GM12878 (cell line): ENCODE results near the gene NIPAL3. TPM values are rescaled to one million over a fixed set of nuclear protein-coding genes. Genes with fewer than 3 reads are reported as not detected.

Source experiments
- ATAC-seq: fragments of 200-7000 bp; cut with Tn5 transposase; 3 replicates; pipeline ENCODE4 v1.9.1; 2020; ENCODE audit warnings: mild to moderate bottlenecking, moderate library complexity
- BruUV-seq: library from RNA; stranded (reverse); fragments of 400-500 nt; replicated peaks from 2 replicates; lab custom pipeline; 2021; lab: Mats Ljungman, UMichigan
- CTCF ChIA-PET: fragments of 300-600 bp; sonication (Branson Sonifier 250); formaldehyde crosslinking; extraction: SDS; loops from one replicate; lab custom pipeline; 2021; ENCODE audit warnings: inconsistent platforms; lab: Yijun Ruan, JAX
- POLR2A ChIA-PET: fragments of 350-600 bp; formaldehyde crosslinking; extraction: SDS; loops from one replicate; lab custom pipeline; 2021; ENCODE audit warnings: inconsistent platforms; lab: Charles Lee
- RAD21 ChIA-PET: fragments of 300-600 bp; sonication (Branson Sonifier 250); formaldehyde crosslinking; loops from one replicate; lab custom pipeline; 2023; ENCODE audit warnings: antibody characterized with exemption; ENCODE audit not compliant: unreplicated experiment; lab: Charles Lee
- SMC1A ChIA-PET: fragments of 300-600 bp; sonication (Branson Sonifier 250); formaldehyde crosslinking; loops from one replicate; lab custom pipeline; 2023; ENCODE audit not compliant: unreplicated experiment, uncharacterized antibody; lab: Charles Lee
- DNase-seq: peaks from one replicate; pipeline ENCODE4 v3.0.0-alpha.2; 2011; ENCODE audit warnings: low read depth, low spot score
- FAIRE-seq: peaks from 3 replicates; lab custom pipeline; 2011; peaks lifted over from hg19 to GRCh38; lab: Jason Lieb, UNC
- H2AFZ ChIP-seq: 2 replicates; pipeline ENCODE4 v1.6.0; 2011; ENCODE audit warnings: low read depth, low read length, control low read depth; ENCODE audit not compliant: control insufficient read depth
- H3K27ac ChIP-seq: 2 replicates; pipeline ENCODE4 v1.5.1; 2011; ENCODE audit warnings: control low read depth; ENCODE audit not compliant: control insufficient read depth, insufficient read depth
- H3K27me3 ChIP-seq, 2 experiments: replicated peaks in 1 of 2; 2 replicates each; pipeline versions ENCODE4 v1.6.0 to v1.6.1; 2011; ENCODE audit warnings: low read length in 1 of 2; ENCODE audit not compliant: control insufficient read depth in 2 of 2, insufficient read depth in 2 of 2
- H3K36me3 ChIP-seq, 2 experiments: 2 replicates each; pipeline ENCODE4 v1.5.1; 2011; ENCODE audit warnings: low read length in 1 of 2; ENCODE audit not compliant: control insufficient read depth in 2 of 2, insufficient read depth in 2 of 2
- H3K4me1 ChIP-seq: 2 replicates; pipeline ENCODE4 v1.6.1; 2011; ENCODE audit warnings: mild to moderate bottlenecking, low read length, moderate library complexity, mixed read lengths; ENCODE audit not compliant: control insufficient read depth, insufficient read depth
- H3K4me2 ChIP-seq: 2 replicates; pipeline ENCODE4 v1.6.0; 2011; ENCODE audit warnings: control low read depth; ENCODE audit not compliant: control insufficient read depth, insufficient read depth
- H3K4me3 ChIP-seq: fragments of 200-600 bp; sonication (generic); 2 replicates; pipeline ENCODE4 v1.5.1; 2016
- H3K79me2 ChIP-seq: 2 replicates; pipeline ENCODE4 v1.6.0; 2011; ENCODE audit warnings: low read length; ENCODE audit not compliant: control insufficient read depth, insufficient read depth
- H3K9ac ChIP-seq: 2 replicates; pipeline ENCODE4 v1.8.0; 2011; ENCODE audit warnings: low read length, control low read depth, mixed read lengths; ENCODE audit not compliant: control insufficient read depth, insufficient read depth
- H3K9me3 ChIP-seq: replicated peaks from 3 replicates; pipeline ENCODE4 v1.5.1; 2011; ENCODE audit warnings: mild to moderate bottlenecking, low read length; ENCODE audit not compliant: control insufficient read depth, insufficient read depth
- H4K20me1 ChIP-seq: 2 replicates; pipeline ENCODE4 v1.6.0; 2011; ENCODE audit not compliant: control insufficient read depth, insufficient read depth
- E4F1 ChIP-seq: fragments of 450-650 bp; IDR thresholded peaks from 2 replicates; pipeline ENCODE4 v1.6.1; 2018; ENCODE audit warnings: borderline replicate concordance, mild to moderate bottlenecking; ENCODE audit not compliant: partially characterized antibody
- EP300 ChIP-seq, 2 experiments: fragments of 150-350 bp in 1 of 2; IDR thresholded peaks; 2 replicates each; pipeline ENCODE4 v1.6.1; 2011 to 2012; ENCODE audit warnings: low read depth in 2 of 2, low read length in 2 of 2, borderline replicate concordance in 1 of 2, improper control_type of control experiment in 1 of 2, inconsistent platforms in 1 of 2; ENCODE audit not compliant: control insufficient read depth in 1 of 2
- whole genome bisulfite sequencing: methylation state at CpG from one replicate; pipeline ENCODE4 v1.1.6; 2016; ENCODE audit warnings: low lambda C conversion rate; ENCODE audit not compliant: insufficient replicate concordance, insufficient coverage; ENCODE audit errors: missing lambda C conversion rate; 5-methylcytosine and 5-hydroxymethylcytosine counted together
- in situ Hi-C: fragments of 300-500 bp; cut with MboI; formaldehyde crosslinking; loops from 9 replicates; pipeline ENCODE4 v1.14.3; 2018; ENCODE audit warnings: mixed read lengths
- intact Hi-C: fragments of 100-400 bp; cut with micrococcal nuclease; formaldehyde crosslinking; loops from one replicate; pipeline ENCODE4 v1.14.2; 2022; ENCODE audit not compliant: unreplicated experiment
- polyA plus RNA-seq, 11 experiments: library from polyadenylated mRNA; depleted of rRNA in 4 of 11; unstranded in 6 of 11; stranded (reverse) in 5 of 11; fragments of >200 nt; fragmentation: Nextera tagmentation in 4 of 11; fragmentation: Illumina TruSeq in 1 of 11; extraction: Ambion mirVana in 4 of 11; extraction: Trizol in 1 of 11; gene quantifications; 1 replicate in 1 of 11; 2 replicates in 10 of 11; pipeline versions ENCODE4 v1.2.1 to v1.2.3, GENCODE V29; 2011 to 2016; ENCODE audit warnings: inconsistent platforms in 2 of 11, missing spikeins in 2 of 11, low read depth in 1 of 11
- total RNA-seq, 4 experiments: library from RNA; depleted of rRNA in 3 of 4; stranded (reverse); fragments of >200 nt in 3 of 4; fragmentation: Illumina TruSeq in 1 of 4; extraction: Trizol in 1 of 4; gene quantifications; 2 replicates each; pipeline versions ENCODE4 v1.2.1 to v1.2.3, GENCODE V29; 2013 to 2021

NIPAL3 gene
- total and polyA plus RNA-seq, 10 of the 15 experiments (the other 5 are each of a cell fraction or from before 2014, with no cell fraction given), result 2.1 to 9.4 (median 4.2) TPM

DNA sequence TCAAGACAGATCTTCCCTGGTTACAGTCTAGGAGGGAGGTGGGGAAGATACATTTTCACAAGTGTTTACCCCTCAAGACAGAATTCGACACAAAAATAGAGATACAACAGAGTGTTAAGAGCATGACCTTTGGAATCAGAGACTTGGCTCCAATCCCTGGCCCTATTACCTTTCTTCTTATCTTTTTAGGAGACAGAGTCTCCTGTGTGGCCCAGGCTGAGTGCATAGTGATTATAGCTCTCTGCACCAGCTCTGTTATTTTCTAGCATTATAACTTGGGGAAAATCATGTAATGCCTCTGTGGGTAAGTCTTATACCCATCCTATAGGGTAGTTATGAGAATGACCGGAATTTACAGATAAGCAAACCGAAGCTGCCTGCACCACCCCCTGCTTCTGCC is 9.8 kb downstream of the NIPAL3 start (continued):
- TF ChIP-seq E4F1, result no peak

DNA sequence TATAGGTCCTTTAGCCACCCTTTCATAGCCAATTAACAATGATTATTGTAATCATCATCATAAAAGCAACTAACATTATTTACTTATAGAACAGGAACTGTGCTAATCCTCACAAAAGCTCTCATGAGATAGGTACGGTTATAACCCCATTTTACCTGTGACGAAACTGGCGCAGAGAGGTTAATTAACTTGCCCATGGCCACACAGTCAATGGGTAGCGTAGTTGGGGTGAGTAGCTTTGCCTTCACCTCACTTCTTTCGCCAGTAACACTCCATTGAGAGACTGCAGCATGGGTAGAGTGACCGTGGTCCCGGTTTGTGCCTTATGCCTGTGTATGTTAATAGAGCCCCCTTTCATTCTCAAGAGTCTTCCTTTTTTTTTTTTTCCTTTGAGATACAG is 10.3 kb downstream of the NIPAL3 start:
- CTCF ChIA-PET, result interaction anchor here (1.3 to 2.5 kb wide), 2 partner anchors 10 to 34 kb away, joined by 11 to 15 read pairs; partner anchors contain the start of gene NIPAL3
- no peak for FAIRE-seq
- no peak overlapping the region for H2AFZ ChIP-seq
- H3K27ac ChIP-seq, result no peak overlapping the region
- H3K79me2 ChIP-seq, result no peaks in the 10 kb centered on the region
- H3K4me2 ChIP-seq, result no peak overlapping the region
- TF ChIP-seq EP300 (IDR thresholded peaks at IDR 0.05; ENCODE audit: borderline replicate concordance in 1 of 2, control insufficient read depth in 1 of 2, low read depth in 2 of 2, low read length in 2 of 2), result no peak
- TF ChIP-seq, all 136 proteins: peak for 0
- ChIA-PET SMC1A (no interaction called here), POLR2A (no interaction called here), RAD21 (interaction anchor here (2.2 kb wide), 1 partner anchor 161 kb away, joined by 6 read pairs; no protein-coding TSS in a partner anchor)
- Histone ChIP-seq H3K9me3 (no peaks in the 10 kb centered on the region), H3K9ac (no peak overlapping the region), H3K27me3 (no peaks in the 10 kb centered on the region), H3K4me3 (no peak overlapping the region), H3K36me3 (no peaks in the 10 kb centered on the region; a peak in 1 of 4 replicates), H3K4me1 (no peaks in the 10 kb centered on the region), H4K20me1 (no peaks in the 10 kb centered on the region; the same call in 1 of the 2 replicates)
- intact Hi-C loops, result no loop called here
- BruUV-seq, result no TSS peak
- in situ Hi-C loops, result no loop called here
- 96% methylated on average over 7 of the region's 7 CpGs for WGBS
- no peak for ATAC-seq
- no peak for DNase-seq
